GM19328 (cell line): ENCODE results near the gene PNMA6A.
"Not testable (repeated sequence)": the region's sequence is repeated elsewhere in the genome, so short reads cannot be mapped to it uniquely, and the experiment has no call there.

Experiments
- ATAC-seq: cut with Tn5 transposase; IDR thresholded peaks from one replicate; pipeline ENCODE4 v1.9.1; 2021; ENCODE audit warnings: mild to moderate bottlenecking, moderate library complexity; ENCODE audit not compliant: unreplicated experiment

The PNMA6A gene

DNA sequence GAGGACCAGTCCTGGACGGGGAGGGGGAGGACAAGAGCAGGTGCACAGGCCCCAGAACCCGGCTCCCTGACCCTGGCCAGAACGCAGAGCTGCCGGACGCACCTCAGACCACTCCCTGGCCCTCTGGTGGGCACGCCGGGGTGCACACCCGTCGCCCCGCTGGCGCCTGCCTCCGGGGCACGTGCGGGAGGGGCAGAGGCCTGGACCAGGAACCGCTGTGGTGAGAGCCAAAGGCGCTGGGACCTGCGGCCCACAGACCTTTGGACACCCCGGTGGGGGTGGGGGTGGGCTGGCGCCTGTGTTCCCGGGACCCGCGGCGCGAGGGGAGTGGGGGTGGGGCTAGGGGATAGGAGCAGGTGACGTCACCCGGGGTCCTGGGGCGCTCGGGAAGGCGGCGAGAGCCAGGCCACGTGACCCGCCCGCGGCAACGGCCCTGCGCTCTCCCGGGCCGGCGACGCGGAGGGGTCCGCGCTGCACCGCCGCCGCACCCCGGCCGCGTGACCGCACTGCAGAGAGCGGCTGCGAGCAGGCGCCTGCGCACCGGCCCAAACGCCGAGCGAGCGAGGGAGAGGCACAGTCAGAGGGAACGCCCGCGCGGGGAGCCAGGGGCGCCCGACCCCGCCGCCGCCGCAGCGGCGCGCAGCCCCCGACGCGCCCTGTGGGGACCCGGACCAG, at the start of gene PNMA6A:
Gene PNMA6A (plus strand): TSS at position 546 of the 675 bp plus-strand sequence. CDS start 609 bp downstream, outside the sequence.
- ATAC-seq: not testable (repeated sequence)

DNA sequence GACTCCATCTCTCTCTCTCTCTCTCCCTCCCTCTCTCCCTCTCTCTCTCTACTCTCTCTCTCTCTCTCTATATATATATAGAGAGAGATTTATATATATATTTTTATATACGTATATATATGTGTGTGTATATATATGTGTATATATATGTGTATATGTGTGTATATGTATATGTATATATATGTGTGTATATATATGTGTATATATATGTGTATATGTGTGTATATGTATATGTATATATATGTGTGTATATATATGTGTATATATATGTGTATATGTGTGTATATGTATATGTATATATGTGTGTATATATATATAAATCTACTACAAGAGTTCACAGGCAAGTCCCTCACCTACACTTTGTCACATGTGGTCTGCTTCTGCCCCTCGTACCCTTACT, 45.8 kb upstream of the PNMA6A start:
- not testable (repeated sequence) for ATAC-seq

- ATAC-seq: not testable (repeated sequence)
Measured at GRCh38 chrX:153028487-153028886, 43.8 kb upstream of the PNMA6A start.

DNA sequence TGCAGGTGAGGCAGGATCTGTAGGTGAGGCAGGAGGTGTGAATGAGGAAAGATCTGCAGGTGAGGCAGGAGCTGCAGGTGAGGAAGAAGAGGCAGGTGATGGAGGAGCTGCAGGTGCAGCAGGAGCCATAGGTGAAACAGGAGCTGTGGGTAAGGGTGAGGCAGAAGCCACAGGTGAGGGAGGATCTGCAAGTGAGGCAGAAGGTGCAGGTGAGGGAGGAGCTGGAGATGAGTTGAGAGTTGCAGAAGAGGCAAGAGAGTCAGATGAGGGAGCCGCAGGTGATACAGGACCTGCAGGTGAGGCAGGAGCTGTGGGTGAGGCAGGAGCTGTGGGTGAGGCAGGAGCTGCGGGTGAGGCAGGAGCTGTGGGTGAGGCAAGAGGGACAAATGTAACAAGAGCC, 43.1 kb upstream of the PNMA6A start:
- ATAC-seq: no peak

DNA sequence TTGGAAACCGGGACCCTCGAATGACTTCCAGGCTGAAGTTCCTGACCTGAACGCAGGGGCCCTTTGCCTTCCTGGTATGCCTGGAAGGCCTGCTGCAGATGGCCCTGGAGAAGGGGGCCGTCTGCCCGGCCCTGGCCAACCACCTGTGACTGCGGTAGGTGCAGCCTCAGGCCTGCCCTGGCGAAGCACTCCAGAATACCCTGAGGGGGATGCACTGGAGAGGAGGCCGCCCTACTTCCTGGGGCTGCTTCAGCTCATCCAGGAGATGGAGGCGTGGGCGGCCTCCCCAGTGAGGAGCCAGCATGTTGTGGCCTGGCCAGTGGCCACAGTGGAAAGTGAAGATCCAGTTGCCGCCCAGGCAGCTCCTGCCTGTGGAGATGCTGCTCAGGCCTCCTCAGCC, 42.4 kb upstream of the PNMA6A start:
- ATAC-seq: no peak

- no peak for ATAC-seq
Measured at GRCh38 chrX:153030801-153031200, 41.5 kb upstream of the PNMA6A start.

DNA sequence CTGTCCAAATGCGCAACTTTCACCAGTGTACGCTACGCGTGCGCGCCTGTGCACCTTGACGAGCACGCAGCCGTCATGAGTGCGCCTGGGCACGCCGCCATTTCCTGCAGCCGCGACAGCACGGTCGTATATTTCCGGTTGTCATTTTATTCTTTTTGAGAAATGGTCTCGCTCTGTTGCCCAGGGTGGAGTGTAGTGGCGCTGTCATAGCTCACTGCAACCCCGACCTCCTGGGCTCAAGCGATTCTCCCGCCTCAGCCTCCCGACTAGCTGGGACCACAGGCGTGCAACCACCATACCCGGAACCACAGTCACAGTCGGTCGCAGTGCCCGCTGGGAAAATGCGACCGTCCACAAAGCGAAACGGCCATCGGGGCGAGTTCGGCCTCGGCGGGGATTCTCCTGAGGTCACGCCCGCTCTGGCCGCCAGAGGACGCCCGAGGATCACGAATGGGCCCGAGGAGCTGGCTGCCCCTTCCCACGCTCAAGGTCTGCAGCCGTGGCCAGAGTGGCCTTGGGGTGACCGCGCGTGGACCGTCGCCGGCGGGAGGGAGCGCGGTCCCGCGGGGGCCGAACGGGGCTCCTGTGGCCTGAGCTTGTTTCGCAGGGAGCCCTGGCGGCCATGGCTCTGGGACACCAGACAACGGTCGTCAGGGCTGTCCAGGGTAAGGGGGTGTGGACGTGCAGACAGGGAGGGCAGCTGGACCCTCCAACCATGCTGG, 39.7 kb upstream of the PNMA6A start:
- ATAC-seq: no peak

DNA sequence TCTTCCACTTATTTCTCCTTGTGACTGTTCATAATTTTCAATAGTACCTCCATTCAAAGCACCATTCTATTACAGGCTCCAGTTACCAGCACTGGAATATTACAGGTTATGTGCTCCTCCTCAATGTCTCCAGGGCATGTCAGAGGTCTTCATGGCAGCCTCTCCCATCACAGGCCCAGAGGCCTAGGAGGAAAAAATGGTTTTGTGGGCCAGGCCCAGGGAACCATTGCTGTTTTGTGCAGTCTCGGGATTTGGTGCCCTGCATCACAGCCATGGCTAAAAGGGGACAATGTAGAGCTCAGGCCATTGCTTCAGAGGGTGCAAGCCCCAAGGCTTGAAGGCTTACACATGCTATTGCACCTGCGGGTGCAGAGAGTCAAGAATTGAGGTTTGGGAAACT, 23.2 kb upstream of the PNMA6A start:
- no peak for ATAC-seq

DNA sequence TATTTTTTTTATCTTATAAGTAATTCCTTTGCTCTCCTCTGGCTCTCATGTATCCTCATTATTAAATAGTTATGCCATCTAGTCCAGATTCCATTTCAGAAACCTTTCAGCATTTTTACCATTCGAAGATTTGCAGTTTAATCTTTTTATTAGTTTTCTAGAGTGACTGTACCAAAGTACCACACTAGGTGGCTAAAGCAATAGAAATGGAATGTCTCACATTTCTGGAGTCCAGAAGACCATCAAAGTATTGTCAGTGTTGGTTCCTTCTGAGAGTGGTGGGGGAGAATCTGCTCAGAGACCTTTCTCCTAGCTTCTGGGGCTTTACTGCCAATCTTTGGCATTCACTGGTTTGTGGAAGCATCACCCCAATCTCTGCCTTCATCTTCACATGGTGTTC, 19.7 kb upstream of the PNMA6A start:
- no peak for ATAC-seq

- no peak for ATAC-seq
Measured at GRCh38 chrX:153055871-153056749, 16.1 kb upstream of the PNMA6A start, which contains the start of gene PNMA3. Gene PNMA3, plus strand, starts transcription at chrX:153056470. Its CDS starts 586 bp downstream, at chrX:153057056.

GRCh38 chrX:153057281-153057680, 15.0 kb upstream of the PNMA6A start:
- no peak for ATAC-seq

DNA sequence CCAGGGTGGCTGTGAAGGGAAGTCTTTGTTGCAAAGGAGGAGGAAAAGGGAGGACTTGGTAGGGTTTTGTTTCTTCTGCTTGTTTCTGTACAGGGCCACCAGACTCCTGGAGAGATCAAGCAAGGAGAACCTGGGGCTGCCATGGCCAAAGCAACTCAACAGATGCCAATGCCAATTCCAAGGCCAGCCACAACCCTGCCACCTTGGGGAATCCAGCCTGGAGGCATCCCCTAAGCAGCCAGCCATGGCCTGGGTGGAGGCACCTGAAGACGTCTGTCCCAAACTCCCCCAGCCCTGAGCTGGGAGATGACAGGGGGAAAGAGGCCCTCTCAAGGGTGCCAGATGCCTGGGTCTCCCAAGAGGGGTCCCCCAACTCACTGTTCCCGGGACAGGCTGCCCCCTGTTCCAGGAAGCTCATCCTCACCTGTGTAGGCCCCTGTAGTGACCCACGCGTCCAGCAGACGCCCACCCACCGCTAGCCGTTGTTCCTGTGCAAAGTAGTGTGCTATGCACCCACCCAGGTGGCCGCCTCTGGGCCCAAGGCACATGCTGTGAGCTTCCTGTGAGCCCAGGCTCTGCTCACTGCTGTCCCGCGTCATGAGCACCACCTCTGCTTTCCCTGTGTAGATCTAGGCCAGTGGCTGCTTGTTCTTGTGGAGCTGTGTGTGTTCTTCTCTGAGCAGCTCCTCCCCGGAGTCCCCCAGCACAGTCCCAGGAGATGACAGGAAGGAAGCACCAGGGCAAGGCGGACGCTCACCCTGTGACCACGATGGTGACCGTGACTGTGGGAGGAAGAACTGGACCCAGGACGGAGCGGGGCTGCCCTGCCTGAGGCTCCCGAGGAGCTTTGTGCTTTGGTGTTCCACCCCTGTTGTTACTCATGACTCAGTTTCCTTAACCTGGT, 12.8 kb upstream of the PNMA6A start:
- ATAC-seq: no peak

GRCh38 chrX:153060095-153060445, 12.2 kb upstream of the PNMA6A start:
- ATAC-seq: no peak

DNA sequence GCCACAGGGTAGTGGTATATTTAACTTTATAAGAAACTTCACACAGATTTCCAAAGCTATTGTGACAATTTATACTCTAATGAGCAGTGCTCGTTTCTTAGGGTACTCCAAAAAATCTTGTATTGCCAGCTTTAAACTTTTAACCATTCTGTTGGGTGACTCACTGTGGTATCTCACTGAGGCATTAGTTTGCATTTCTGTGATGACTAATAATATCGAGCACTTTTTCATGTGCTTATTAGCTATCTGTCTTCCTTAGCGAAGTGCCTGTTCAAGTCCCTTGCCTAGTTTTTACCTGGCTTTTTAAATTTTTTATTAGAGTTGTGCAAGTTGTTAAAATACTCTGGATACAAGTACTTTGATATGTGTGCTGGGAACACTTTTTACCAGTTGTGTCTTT, 10.5 kb upstream of the PNMA6A start:
- ATAC-seq: no peak

- ATAC-seq: no peak
Measured at GRCh38 chrX:153063315-153063714, 8.9 kb upstream of the PNMA6A start.

GRCh38 chrX:153064061-153064460, 8.2 kb upstream of the PNMA6A start:
- ATAC-seq: no peak

DNA sequence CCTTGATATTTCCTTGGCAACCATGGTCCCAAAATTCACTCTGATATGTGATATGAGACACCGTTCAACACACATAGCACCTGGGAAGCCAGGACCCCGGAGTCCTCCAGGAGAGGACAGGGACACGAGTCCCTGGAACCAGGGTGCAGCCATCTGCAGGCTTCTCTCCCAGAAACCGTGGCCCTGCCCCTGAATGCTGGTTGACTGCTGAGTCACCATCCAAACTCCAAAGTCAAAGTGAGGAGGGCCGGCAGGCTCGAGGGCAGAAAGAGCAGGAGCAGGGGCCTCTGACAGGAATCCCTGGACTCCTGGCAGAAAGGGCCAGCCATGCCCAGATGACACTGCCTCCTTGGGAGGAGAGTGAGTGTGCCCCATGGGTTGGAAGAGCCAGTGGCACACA, 6.9 kb upstream of the PNMA6A start:
- ATAC-seq: no peak

DNA sequence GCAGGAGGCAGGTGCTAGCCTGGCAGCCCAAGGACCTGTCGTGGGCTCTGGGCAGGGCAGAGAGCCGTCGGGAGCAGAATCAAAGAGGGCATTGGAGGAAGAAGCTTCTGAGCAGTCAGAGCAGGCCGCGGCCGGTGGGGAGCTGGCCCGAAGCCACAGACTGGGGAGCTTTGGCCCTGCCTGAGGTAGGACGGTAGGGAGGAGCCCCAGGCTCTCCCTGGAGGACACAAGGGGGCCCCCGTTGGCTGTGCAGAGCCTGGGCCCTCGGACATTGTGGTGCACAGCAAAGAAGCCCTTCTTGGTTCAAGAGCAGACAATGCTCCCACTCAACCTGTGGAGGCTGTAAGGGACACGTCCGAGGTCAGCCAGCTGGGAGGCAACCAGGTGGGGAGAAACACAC, 5.9 kb upstream of the PNMA6A start:
- not testable (repeated sequence) for ATAC-seq

- ATAC-seq: not testable (repeated sequence)
Measured at GRCh38 chrX:153073331-153073730, 1.1 kb downstream of the PNMA6A start.

GRCh38 chrX:153074262-153074899, 2.1 kb downstream of the PNMA6A start:
- no peak for ATAC-seq
